ENCODE data around the gene AQP7.
"Not testable (repeated sequence)": the region's sequence is repeated elsewhere in the genome, so short reads cannot be mapped to it uniquely, and the experiment has no call there.

The AQP7 gene

GRCh38 chr9:33383396-33383795 is 19.0 kb downstream of the AQP7 start:
- H3K4me3 ChIP-seq (ENCODE audit: low read length); H3K9me3 ChIP-seq (ENCODE audit: control insufficient read depth, insufficient read depth, low read length); DNase-seq (ENCODE audit: low read depth, low spot score); H3K4me1 ChIP-seq (ENCODE audit: control insufficient read depth, insufficient read depth, low read length); H3K27me3 ChIP-seq (ENCODE audit: control insufficient read depth, insufficient read depth, low read length); H3K36me3 ChIP-seq (ENCODE audit: control insufficient read depth, insufficient read depth, low read length); H3K27ac ChIP-seq (ENCODE audit: low read length): not testable (repeated sequence)
- no CpG with 5 or more reads among the region's 11 CpGs for WGBS (ENCODE audit: insufficient coverage, insufficient read length)

- not testable (repeated sequence) for DNase-seq (ENCODE audit: low read depth, low spot score); H3K27me3 ChIP-seq (ENCODE audit: control insufficient read depth, insufficient read depth, low read length); H3K27ac ChIP-seq (ENCODE audit: low read length); H3K4me1 ChIP-seq (ENCODE audit: control insufficient read depth, insufficient read depth, low read length); H3K4me3 ChIP-seq (ENCODE audit: low read length); H3K9me3 ChIP-seq (ENCODE audit: control insufficient read depth, insufficient read depth, low read length); H3K36me3 ChIP-seq (ENCODE audit: control insufficient read depth, insufficient read depth, low read length)
- no CpG with 5 or more reads among the region's 10 CpGs for WGBS (ENCODE audit: insufficient coverage, insufficient read length)
Observed at GRCh38 chr9:33382397-33382796, 20.0 kb downstream of the AQP7 start.

GRCh38 chr9:33381231-33381791 is 21.1 kb downstream of the AQP7 start:
- no peaks in the 10 kb centered on the region for H3K27me3 ChIP-seq (ENCODE audit: control insufficient read depth, insufficient read depth, low read length)
- no peaks in the 10 kb centered on the region for H3K9me3 ChIP-seq (ENCODE audit: control insufficient read depth, insufficient read depth, low read length)
- no peak overlapping the region for H3K27ac ChIP-seq (ENCODE audit: low read length)
- peak; percentile 66 for DNase-seq (ENCODE audit: low read depth, low spot score)
- no CpG with 5 or more reads among the region's 11 CpGs for WGBS (ENCODE audit: insufficient coverage, insufficient read length)
- H3K4me3 ChIP-seq (ENCODE audit: low read length) = no peak overlapping the region
- H3K4me1 ChIP-seq (ENCODE audit: control insufficient read depth, insufficient read depth, low read length) = peaks cover 6% of the 10 kb centered on the region
- H3K36me3 ChIP-seq (ENCODE audit: control insufficient read depth, insufficient read depth, low read length) = no peaks in the 10 kb centered on the region

- Histone ChIP-seq H3K4me3 (ENCODE audit: low read length) (no peak overlapping the region), H3K27ac (ENCODE audit: low read length) (no peak overlapping the region), H3K9me3 (ENCODE audit: control insufficient read depth, insufficient read depth, low read length) (no peaks in the 10 kb centered on the region), H3K4me1 (ENCODE audit: control insufficient read depth, insufficient read depth, low read length) (peaks cover 6% of the 10 kb centered on the region), H3K36me3 (ENCODE audit: control insufficient read depth, insufficient read depth, low read length) (no peaks in the 10 kb centered on the region), H3K27me3 (ENCODE audit: control insufficient read depth, insufficient read depth, low read length) (no peaks in the 10 kb centered on the region)
- WGBS (ENCODE audit: insufficient coverage, insufficient read length) = no CpG with 5 or more reads among the region's 5 CpGs
- no peak for DNase-seq (ENCODE audit: low read depth, low spot score)
Observed at GRCh38 chr9:33380390-33381094, 21.8 kb downstream of the AQP7 start.

- Histone ChIP-seq H3K36me3 (ENCODE audit: control insufficient read depth, insufficient read depth, low read length) (no peaks in the 10 kb centered on the region), H3K4me1 (ENCODE audit: control insufficient read depth, insufficient read depth, low read length) (peaks cover 6% of the 10 kb centered on the region), H3K27ac (ENCODE audit: low read length) (no peak overlapping the region), H3K4me3 (ENCODE audit: low read length) (no peak overlapping the region), H3K27me3 (ENCODE audit: control insufficient read depth, insufficient read depth, low read length) (no peaks in the 10 kb centered on the region), H3K9me3 (ENCODE audit: control insufficient read depth, insufficient read depth, low read length) (no peaks in the 10 kb centered on the region)
- WGBS (ENCODE audit: insufficient coverage, insufficient read length) = no CpG with 5 or more reads among the region's 14 CpGs
- no peak for DNase-seq (ENCODE audit: low read depth, low spot score)
Observed at GRCh38 chr9:33379666-33380389, 22.5 kb downstream of the AQP7 start.

GRCh38 chr9:33378121-33378795 is 24.1 kb downstream of the AQP7 start:
- no peak for DNase-seq (ENCODE audit: low read depth, low spot score)
- Histone ChIP-seq H3K27ac (ENCODE audit: low read length) (no peak overlapping the region), H3K36me3 (ENCODE audit: control insufficient read depth, insufficient read depth, low read length) (no peaks in the 10 kb centered on the region), H3K4me1 (ENCODE audit: control insufficient read depth, insufficient read depth, low read length) (peaks cover 6% of the 10 kb centered on the region), H3K27me3 (ENCODE audit: control insufficient read depth, insufficient read depth, low read length) (no peaks in the 10 kb centered on the region), H3K4me3 (ENCODE audit: low read length) (no peak overlapping the region), H3K9me3 (ENCODE audit: control insufficient read depth, insufficient read depth, low read length) (no peaks in the 10 kb centered on the region)
- WGBS (ENCODE audit: insufficient coverage, insufficient read length) = no CpG with 5 or more reads among the region's 9 CpGs

GRCh38 chr9:33377089-33377715 is 25.2 kb downstream of the AQP7 start:
- H3K36me3 ChIP-seq (ENCODE audit: control insufficient read depth, insufficient read depth, low read length) = no peaks in the 10 kb centered on the region
- no peaks in the 10 kb centered on the region for H3K27me3 ChIP-seq (ENCODE audit: control insufficient read depth, insufficient read depth, low read length)
- no peak for DNase-seq (ENCODE audit: low read depth, low spot score)
- H3K27ac ChIP-seq (ENCODE audit: low read length) = no peak overlapping the region
- no CpG with 5 or more reads among the region's 12 CpGs for WGBS (ENCODE audit: insufficient coverage, insufficient read length)
- H3K4me1 ChIP-seq (ENCODE audit: control insufficient read depth, insufficient read depth, low read length) = peaks cover 6% of the 10 kb centered on the region
- no peak overlapping the region for H3K4me3 ChIP-seq (ENCODE audit: low read length)
- no peaks in the 10 kb centered on the region for H3K9me3 ChIP-seq (ENCODE audit: control insufficient read depth, insufficient read depth, low read length)

- Histone ChIP-seq H3K27me3 (ENCODE audit: control insufficient read depth, insufficient read depth, low read length) (no peaks in the 10 kb centered on the region), H3K4me1 (ENCODE audit: control insufficient read depth, insufficient read depth, low read length) (peaks cover 3% of the 10 kb centered on the region), H3K36me3 (ENCODE audit: control insufficient read depth, insufficient read depth, low read length) (no peaks in the 10 kb centered on the region), H3K27ac (ENCODE audit: low read length) (no peak overlapping the region), H3K4me3 (ENCODE audit: low read length) (no peak overlapping the region), H3K9me3 (ENCODE audit: control insufficient read depth, insufficient read depth, low read length) (no peaks in the 10 kb centered on the region)
- no CpG with 5 or more reads among the region's 7 CpGs for whole genome bisulfite sequencing (ENCODE audit: insufficient coverage, insufficient read length)
- DNase-seq (ENCODE audit: low read depth, low spot score) = no peak
Observed at GRCh38 chr9:33375841-33376321, 26.5 kb downstream of the AQP7 start.

GRCh38 chr9:33375238-33375840 is 27.0 kb downstream of the AQP7 start:
- no peaks in the 10 kb centered on the region for H3K9me3 ChIP-seq (ENCODE audit: control insufficient read depth, insufficient read depth, low read length)
- no peaks in the 10 kb centered on the region for H3K36me3 ChIP-seq (ENCODE audit: control insufficient read depth, insufficient read depth, low read length)
- DNase-seq (ENCODE audit: low read depth, low spot score) = no peak
- peaks cover under 1% of the 10 kb centered on the region for H3K4me1 ChIP-seq (ENCODE audit: control insufficient read depth, insufficient read depth, low read length)
- no peak overlapping the region for H3K4me3 ChIP-seq (ENCODE audit: low read length)
- H3K27ac ChIP-seq (ENCODE audit: low read length) = no peak overlapping the region
- H3K27me3 ChIP-seq (ENCODE audit: control insufficient read depth, insufficient read depth, low read length) = no peaks in the 10 kb centered on the region
- no CpG with 5 or more reads among the region's 15 CpGs for WGBS (ENCODE audit: insufficient coverage, insufficient read length)
